ENCODE measurements around the gene ATAD3A. TPM values are rescaled to one million over a fixed set of nuclear protein-coding genes. Genes with fewer than 3 reads are reported as not detected.

The ATAD3A gene
- total RNA-seq, 1 experiment from 2014 or later, result 55.8 TPM

DNA sequence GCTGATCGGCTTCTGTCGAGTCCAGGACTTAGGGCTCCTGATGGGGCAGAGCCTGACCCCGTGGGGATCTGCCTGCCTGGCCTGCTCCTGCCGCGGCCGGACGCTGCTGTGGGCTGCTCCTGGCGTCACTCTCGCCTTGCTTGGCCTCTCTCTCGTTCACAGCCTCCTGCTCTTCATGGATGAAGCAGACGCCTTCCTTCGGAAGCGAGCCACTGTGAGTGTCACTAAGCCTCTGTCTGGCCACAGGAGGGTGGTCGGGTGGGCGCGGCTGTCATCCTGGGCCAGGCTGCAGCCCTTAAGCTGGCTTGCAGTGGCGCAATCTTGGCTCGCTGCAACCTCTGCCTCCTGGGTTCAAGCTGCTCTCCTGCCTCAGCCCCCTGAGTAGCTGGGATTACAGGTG is 24.3 kb upstream of the ATAD3A start:
- no peak overlapping the region for H3K27ac ChIP-seq (ENCODE audit: insufficient read length, low read depth, low read length)
- no peaks in the 10 kb centered on the region for H3K79me2 ChIP-seq (ENCODE audit: insufficient read depth, low read length)
- no peak overlapping the region for H2BK120ac ChIP-seq (ENCODE audit: low read depth, low read length, poor library complexity, severe bottlenecking)
- Mint-ChIP-seq H3K27ac (no peak overlapping the region), H3K4me3 (no peak overlapping the region), H3K27me3 (ENCODE audit: low read depth) (no peaks in the 10 kb centered on the region), H3K9me3 (peaks cover 2 to 6% of the 10 kb centered on the region in 2 experiments; a peak in 3 of 5 replicates), H3K36me3 (ENCODE audit: insufficient read depth in 1 of 3, low read depth in 3 of 3) (peaks cover 39 to 74% (median 57%) of the 10 kb centered on the region in 3 experiments), H3K4me1 (no peaks in the 10 kb centered on the region)
- no peaks in the 10 kb centered on the region for H3K27me3 ChIP-seq (ENCODE audit: insufficient read depth, low read length)
- H2AFZ ChIP-seq (ENCODE audit: low read length), result no peak overlapping the region
- H3K14ac ChIP-seq (ENCODE audit: insufficient read depth, low read length), result no peak overlapping the region; the same call in 1 of the 2 replicates
- H4K20me1 ChIP-seq (ENCODE audit: control insufficient read depth, insufficient read depth, insufficient read length), result no peaks in the 10 kb centered on the region
- no peak overlapping the region for H2BK12ac ChIP-seq (ENCODE audit: insufficient read length, low read depth, low read length)
- H3K4me1 ChIP-seq (ENCODE audit: insufficient read depth, low read length), result no peaks in the 10 kb centered on the region
- H3T11ph ChIP-seq (ENCODE audit: low read length), result no peak overlapping the region
- TF ChIP-seq, protein P1, sequence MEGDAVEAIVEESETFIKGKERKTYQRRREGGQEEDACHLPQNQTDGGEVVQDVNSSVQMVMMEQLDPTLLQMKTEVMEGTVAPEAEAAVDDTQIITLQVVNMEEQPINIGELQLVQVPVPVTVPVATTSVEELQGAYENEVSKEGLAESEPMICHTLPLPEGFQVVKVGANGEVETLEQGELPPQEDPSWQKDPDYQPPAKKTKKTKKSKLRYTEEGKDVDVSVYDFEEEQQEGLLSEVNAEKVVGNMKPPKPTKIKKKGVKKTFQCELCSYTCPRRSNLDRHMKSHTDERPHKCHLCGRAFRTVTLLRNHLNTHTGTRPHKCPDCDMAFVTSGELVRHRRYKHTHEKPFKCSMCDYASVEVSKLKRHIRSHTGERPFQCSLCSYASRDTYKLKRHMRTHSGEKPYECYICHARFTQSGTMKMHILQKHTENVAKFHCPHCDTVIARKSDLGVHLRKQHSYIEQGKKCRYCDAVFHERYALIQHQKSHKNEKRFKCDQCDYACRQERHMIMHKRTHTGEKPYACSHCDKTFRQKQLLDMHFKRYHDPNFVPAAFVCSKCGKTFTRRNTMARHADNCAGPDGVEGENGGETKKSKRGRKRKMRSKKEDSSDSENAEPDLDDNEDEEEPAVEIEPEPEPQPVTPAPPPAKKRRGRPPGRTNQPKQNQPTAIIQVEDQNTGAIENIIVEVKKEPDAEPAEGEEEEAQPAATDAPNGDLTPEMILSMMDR (conservative IDR thresholded peaks at IDR 0.05), result no peak
- H3K9me3 ChIP-seq (ENCODE audit: control insufficient read depth, low read depth, low read length), result no peaks in the 10 kb centered on the region
- H2BK15ac ChIP-seq (ENCODE audit: low read depth, low read length), result no peak overlapping the region
- no peak overlapping the region for H2AK5ac ChIP-seq (ENCODE audit: insufficient read length, low read length)
- WGBS (ENCODE audit: extremely low coverage, insufficient read length, low lambda C conversion rate), result no CpG with 5 or more reads among the region's 18 CpGs
- H2BK5ac ChIP-seq (ENCODE audit: insufficient read length, low read length), result no peak overlapping the region
- DNase-seq, result no peak
- H4K8ac ChIP-seq (replicated peaks; ENCODE audit: insufficient read length, low read depth, low read length), result no peak overlapping the region
- H4K5ac ChIP-seq (ENCODE audit: insufficient read length, low read depth, low read length), result no peak overlapping the region
- no peak overlapping the region for H3K23ac ChIP-seq (ENCODE audit: insufficient read length, low read depth, low read length)
- H3K56ac ChIP-seq (ENCODE audit: insufficient read length, low read depth, low read length), result no peak overlapping the region
- H2BK20ac ChIP-seq (ENCODE audit: low read depth, low read length, poor library complexity, severe bottlenecking), result no peak overlapping the region
- no peak overlapping the region for H3K4me2 ChIP-seq (ENCODE audit: insufficient read depth, insufficient read length, low read length)
- H3K18ac ChIP-seq (ENCODE audit: insufficient read length, low read depth, low read length), result no peak overlapping the region
- H4K91ac ChIP-seq (ENCODE audit: insufficient read length, low read depth, low read length), result no peak overlapping the region
- H3K4ac ChIP-seq (ENCODE audit: low read depth, low read length), result no peak overlapping the region
- H3K23me2 ChIP-seq (ENCODE audit: insufficient read length, low read depth, low read length, poor library complexity, severe bottlenecking), result no peaks in the 10 kb centered on the region
- no peaks in the 10 kb centered on the region for H3K79me1 ChIP-seq (ENCODE audit: insufficient read depth, low read depth, low read length, poor library complexity, severe bottlenecking)
- no peak overlapping the region for H3K9ac ChIP-seq (ENCODE audit: extremely low read depth, insufficient read length, low read length)
